Spinal cord (tissue), 10 donors: Measurements from ENCODE around the gene ATXN7. TPM values are rescaled to one million over a fixed set of nuclear protein-coding genes. Genes with fewer than 3 reads are reported as not detected.

Source experiments
- DNase-seq, 6 donors: peaks; one replicate each; pipeline versions ENCODE4 v3.0.0 to v3.0.0-alpha.2; 2013 to 2015; ENCODE audit warnings: low spot score in 6 of 6, low read depth in 4 of 6
- H3K27ac ChIP-seq: one replicate; pipeline ENCODE4 v1.5.1; 2013; ENCODE audit warnings: low read depth, low read length, control low read depth
- H3K27me3 ChIP-seq: one replicate; pipeline ENCODE4 v1.6.1; 2013; ENCODE audit warnings: low read length; ENCODE audit not compliant: control insufficient read depth, insufficient read depth
- H3K36me3 ChIP-seq: one replicate; pipeline ENCODE4 v1.6.1; 2013; ENCODE audit warnings: low read length; ENCODE audit not compliant: control insufficient read depth, insufficient read depth
- H3K4me1 ChIP-seq: one replicate; pipeline ENCODE4 v1.6.1; 2013; ENCODE audit warnings: low read length; ENCODE audit not compliant: control insufficient read depth, insufficient read depth
- H3K4me3 ChIP-seq: one replicate; pipeline ENCODE4 v1.5.1; 2013; ENCODE audit warnings: low read depth, low read length, control low read depth
- H3K9me3 ChIP-seq: one replicate; pipeline ENCODE4 v1.6.1; 2013; ENCODE audit warnings: low read length; ENCODE audit not compliant: control insufficient read depth, insufficient read depth
- WGBS: methylation state at CpG from one replicate; pipeline ENCODE4 v1.1.5; 2013; ENCODE audit warnings: missing lambda C conversion rate; ENCODE audit not compliant: insufficient coverage; 5-methylcytosine and 5-hydroxymethylcytosine counted together
- polyA plus RNA-seq, 2 donors: library from polyadenylated mRNA; unstranded; fragments of 120-200 nt; gene quantifications; one replicate each; pipeline ENCODE4 v1.2.1, GENCODE V29; 2013; ENCODE audit not compliant: insufficient read length in 2 of 2
- total RNA-seq, 2 donors: library from RNA; depleted of rRNA in 1 of 2; stranded (reverse); fragments of 120-200 nt in 1 of 2; fragments of >200 nt in 1 of 2; gene quantifications; one replicate each; pipeline versions ENCODE4 v1.2.3 to v1.2.4, GENCODE V29; 2013 to 2014
- donor health status: healthy.

The ATXN7 gene
- total and polyA plus RNA-seq, 4 donors = 13.8 to 14.9 (median 14.7) TPM

GRCh38 chr3:63976872-63977200, 113.2 kb downstream of the ATXN7 start:
- no peaks in the 10 kb centered on the region for H3K9me3 ChIP-seq
- no peaks in the 10 kb centered on the region for H3K27me3 ChIP-seq
- DNase-seq = no peak
- WGBS = 90% methylated on average over 1 of the region's 2 CpGs
- peaks cover 13% of the 10 kb centered on the region for H3K4me1 ChIP-seq
- H3K27ac ChIP-seq = no peak overlapping the region
- H3K36me3 ChIP-seq = peaks cover 8% of the 10 kb centered on the region
- H3K4me3 ChIP-seq = no peak overlapping the region

GRCh38 chr3:63977893-63978292, 114.2 kb downstream of the ATXN7 start:
- H3K4me1 ChIP-seq = peaks cover 11% of the 10 kb centered on the region
- no peaks in the 10 kb centered on the region for H3K27me3 ChIP-seq
- H3K27ac ChIP-seq = no peak overlapping the region
- no peak overlapping the region for H3K4me3 ChIP-seq
- 78% methylated on average over 4 of the region's 4 CpGs for WGBS
- H3K36me3 ChIP-seq = peaks cover 8% of the 10 kb centered on the region
- DNase-seq = no peak
- H3K9me3 ChIP-seq = no peaks in the 10 kb centered on the region

GRCh38 chr3:63979093-63979885, 115.6 kb downstream of the ATXN7 start:
- Histone ChIP-seq H3K27me3 (no peaks in the 10 kb centered on the region), H3K4me1 (peaks cover 4% of the 10 kb centered on the region), H3K4me3 (no peak overlapping the region), H3K27ac (no peak overlapping the region), H3K36me3 (peaks cover 5% of the 10 kb centered on the region), H3K9me3 (no peaks in the 10 kb centered on the region)
- WGBS = 86% methylated on average over 5 of the region's 12 CpGs
- DNase-seq = no peak

- Histone ChIP-seq H3K9me3 (no peaks in the 10 kb centered on the region), H3K4me3 (no peak overlapping the region), H3K27me3 (no peaks in the 10 kb centered on the region), H3K27ac (no peak overlapping the region), H3K4me1 (peaks cover 4% of the 10 kb centered on the region), H3K36me3 (peaks cover 5% of the 10 kb centered on the region)
- WGBS = 90% methylated on average over 2 of the region's 2 CpGs
- no peak for DNase-seq
Observed at GRCh38 chr3:63980019-63980418, 116.4 kb downstream of the ATXN7 start.

GRCh38 chr3:63980830-63981498, 117.3 kb downstream of the ATXN7 start:
- peaks cover under 1% of the 10 kb centered on the region for H3K4me1 ChIP-seq
- H3K4me3 ChIP-seq = no peak overlapping the region
- H3K27me3 ChIP-seq = no peaks in the 10 kb centered on the region
- peaks cover 5% of the 10 kb centered on the region for H3K36me3 ChIP-seq
- 86% methylated on average over 7 of the region's 8 CpGs for WGBS
- no peak for DNase-seq
- H3K9me3 ChIP-seq = no peaks in the 10 kb centered on the region
- no peak overlapping the region for H3K27ac ChIP-seq

- H3K27ac ChIP-seq = no peak overlapping the region
- no peak overlapping the region for H3K4me3 ChIP-seq
- no peaks in the 10 kb centered on the region for H3K4me1 ChIP-seq
- 92% methylated on average over 3 of the region's 4 CpGs for WGBS
- no peaks in the 10 kb centered on the region for H3K27me3 ChIP-seq
- no peak for DNase-seq
- H3K36me3 ChIP-seq = peaks cover 5% of the 10 kb centered on the region
- no peaks in the 10 kb centered on the region for H3K9me3 ChIP-seq
Observed at GRCh38 chr3:63981980-63982379, 118.3 kb downstream of the ATXN7 start.

GRCh38 chr3:63984391-63984790, 120.7 kb downstream of the ATXN7 start:
- no peak for DNase-seq
- H3K4me3 ChIP-seq = no peak overlapping the region
- no peaks in the 10 kb centered on the region for H3K9me3 ChIP-seq
- no CpG with 5 or more reads among the region's 3 CpGs for WGBS
- H3K4me1 ChIP-seq = no peaks in the 10 kb centered on the region
- peaks cover 15% of the 10 kb centered on the region for H3K36me3 ChIP-seq
- no peak overlapping the region for H3K27ac ChIP-seq
- H3K27me3 ChIP-seq = no peaks in the 10 kb centered on the region

- DNase-seq = no peak
- Histone ChIP-seq H3K4me1 (no peaks in the 10 kb centered on the region), H3K4me3 (no peak overlapping the region), H3K27me3 (no peaks in the 10 kb centered on the region), H3K9me3 (no peaks in the 10 kb centered on the region), H3K27ac (no peak overlapping the region), H3K36me3 (peaks cover 23% of the 10 kb centered on the region)
- 91% methylated on average over 5 of the region's 7 CpGs for WGBS
Observed at GRCh38 chr3:63986146-63986545, 122.5 kb downstream of the ATXN7 start.

GRCh38 chr3:63986831-63987230, 123.2 kb downstream of the ATXN7 start:
- DNase-seq = no peak
- H3K36me3 ChIP-seq = peaks cover 24% of the 10 kb centered on the region
- H3K27ac ChIP-seq = no peak overlapping the region
- no peaks in the 10 kb centered on the region for H3K27me3 ChIP-seq
- H3K4me3 ChIP-seq = no peak overlapping the region
- WGBS = no CpG with 5 or more reads among the region's 2 CpGs
- no peaks in the 10 kb centered on the region for H3K4me1 ChIP-seq
- H3K9me3 ChIP-seq = no peaks in the 10 kb centered on the region

GRCh38 chr3:63988943-63989342, 125.3 kb downstream of the ATXN7 start:
- Histone ChIP-seq H3K9me3 (no peaks in the 10 kb centered on the region), H3K4me3 (no peak overlapping the region), H3K27ac (no peak overlapping the region), H3K27me3 (no peaks in the 10 kb centered on the region), H3K4me1 (no peaks in the 10 kb centered on the region), H3K36me3 (peaks cover 27% of the 10 kb centered on the region)
- no peak for DNase-seq
- WGBS = no CpG with 5 or more reads among the region's 4 CpGs
